K562 (cell line): Measurements from ENCODE around the gene SRF. TPM values are rescaled to one million over a fixed set of nuclear protein-coding genes. Genes with fewer than 3 reads are reported as not detected.

Experiments
- BRD9 ChIP-seq: fragments of 450-650 bp; IDR thresholded peaks from 2 replicates; pipeline ENCODE4 v1.6.1; 2018; ENCODE audit warnings: low read depth; ENCODE audit not compliant: partially characterized antibody
- C11orf30 ChIP-seq: fragments of 450-650 bp; IDR thresholded peaks from 2 replicates; pipeline ENCODE4 v1.6.1; 2016; ENCODE audit warnings: low read depth, mild to moderate bottlenecking
- CEBPG ChIP-seq, 3 experiments: fragments of 200-800 bp in 1 of 3; sonication (Bioruptor generic) in 1 of 3; sonication (generic) in 1 of 3; formaldehyde crosslinking in 1 of 3; IDR thresholded peaks in 2 of 3; conservative IDR thresholded peaks in 1 of 3; 2 replicates each; pipeline versions ENCODE4 v1.6.1 to v1.8.0; 2016 to 2022; ENCODE audit warnings: missing compliant biosample characterization in 2 of 3, missing genetic modification characterization in 2 of 3, mild to moderate bottlenecking in 1 of 3, missing genetic modification reagents in 1 of 3
- ESRRA ChIP-seq: fragments of 450-650 bp; IDR thresholded peaks from 2 replicates; pipeline ENCODE4 v1.6.1; 2014; ENCODE audit warnings: low read depth, mild to moderate bottlenecking, moderate library complexity, borderline replicate concordance
- GTF2A2 ChIP-seq: IDR thresholded peaks from 2 replicates; pipeline ENCODE4 v1.6.1; 2016; ENCODE audit warnings: mild to moderate bottlenecking, missing genetic modification characterization, missing compliant biosample characterization
- HNRNPLL ChIP-seq: fragments of 200-400 bp; formaldehyde crosslinking; IDR thresholded peaks from 2 replicates; pipeline ENCODE4 v1.6.1; 2017; ENCODE audit warnings: low read length, low read depth, mild to moderate bottlenecking; ENCODE audit not compliant: poor library complexity, severe bottlenecking
- KAT2B ChIP-seq: IDR thresholded peaks from one replicate; pipeline ENCODE4 v1.6.1; 2012; ENCODE audit warnings: low read depth, mild to moderate bottlenecking, control low read depth, inconsistent platforms, low read length, moderate library complexity
- POLR2B ChIP-seq: fragments of 450-650 bp; IDR thresholded peaks from 2 replicates; pipeline ENCODE4 v1.6.1; 2018; ENCODE audit warnings: low read depth; ENCODE audit not compliant: partially characterized antibody
- POLR3G ChIP-seq: IDR thresholded peaks from 2 replicates; pipeline ENCODE4 v1.6.1; 2011; ENCODE audit not compliant: insufficient read length, insufficient replicate concordance; ENCODE audit errors: extremely low read depth
- SETDB1 ChIP-seq: IDR thresholded peaks from one replicate; pipeline ENCODE4 v1.6.1; 2012; ENCODE audit warnings: low read length, control low read depth, inconsistent platforms
- U2AF1 ChIP-seq: fragments of 200-400 bp; formaldehyde crosslinking; optimal IDR thresholded peaks from 2 replicates; pipeline ENCODE3; 2017; ENCODE audit warnings: mild to moderate bottlenecking, low read depth, low read length, moderate library complexity
- YBX1 ChIP-seq: fragments of 450-650 bp; IDR thresholded peaks from 2 replicates; pipeline ENCODE4 v1.7.1; 2016; ENCODE audit warnings: mild to moderate bottlenecking
- ZBTB7A ChIP-seq: IDR thresholded peaks from 2 replicates; pipeline ENCODE4 v1.6.1; 2011; ENCODE audit warnings: low read depth, mild to moderate bottlenecking, low read length, moderate library complexity, borderline replicate concordance; ENCODE audit not compliant: control insufficient read depth
- ZNF143 ChIP-seq: sonication (generic); formaldehyde crosslinking; IDR thresholded peaks from 2 replicates; pipeline ENCODE4 v1.9.0; 2022; ENCODE audit warnings: mild to moderate bottlenecking, missing genetic modification reagents
- ZNF217 ChIP-seq: sonication (generic); formaldehyde crosslinking; IDR thresholded peaks from 2 replicates; pipeline ENCODE4 v1.8.0; 2022; ENCODE audit warnings: mild to moderate bottlenecking, missing genetic modification reagents
- polyA plus RNA-seq, 8 experiments: library from polyadenylated mRNA; depleted of rRNA in 4 of 8; stranded (reverse) in 5 of 8; unstranded in 3 of 8; fragments of >200 nt; fragmentation: Nextera tagmentation in 2 of 8; fragmentation: Illumina TruSeq in 1 of 8; extraction: Ambion mirVana in 2 of 8; extraction: Trizol in 1 of 8; gene quantifications; 2 replicates each; pipeline versions ENCODE4 v1.2.1 to v1.2.3, GENCODE V29; 2011 to 2014; ENCODE audit warnings: inconsistent platforms in 1 of 8, missing spikeins in 1 of 8
- total RNA-seq, 7 experiments: library from RNA; depleted of rRNA in 6 of 7; stranded (reverse); fragments of >200 nt in 6 of 7; fragmentation: Illumina TruSeq in 2 of 7; extraction: Trizol in 2 of 7; gene quantifications; 2 replicates each; pipeline versions ENCODE4 v1.2.1 to v1.2.3, GENCODE V29; 2011 to 2021; ENCODE audit warnings: low replicate concordance in 1 of 7
- TF ChIP-seq, protein P1 (sequence below): sonication (generic); formaldehyde crosslinking; IDR thresholded peaks from 2 replicates; pipeline ENCODE4 v1.8.1; 2023; ENCODE audit warnings: mild to moderate bottlenecking, missing genetic modification reagents
- TF ChIP-seq, protein P2 (sequence below): sonication (generic); formaldehyde crosslinking; IDR thresholded peaks from 2 replicates; pipeline ENCODE4 v1.8.1; 2023; ENCODE audit warnings: mild to moderate bottlenecking, missing genetic modification reagents, moderate library complexity
- TF ChIP-seq, protein P3 (sequence below), 2 experiments: fragments of 450-650 bp; IDR thresholded peaks; 2 replicates each; pipeline ENCODE4 v1.6.1; 2016
- TF ChIP-seq, protein P4 (sequence below): fragments of 450-650 bp; IDR thresholded peaks from 2 replicates; pipeline ENCODE4 v1.6.1; 2018; ENCODE audit warnings: mild to moderate bottlenecking, low read depth; ENCODE audit not compliant: partially characterized antibody

The SRF gene
- total and polyA plus RNA-seq, 9 of the 15 experiments (the other 6 are each of a cell fraction or from before 2014, with no cell fraction given), result 2.5 to 37.0 (median 24.6) TPM

DNA sequence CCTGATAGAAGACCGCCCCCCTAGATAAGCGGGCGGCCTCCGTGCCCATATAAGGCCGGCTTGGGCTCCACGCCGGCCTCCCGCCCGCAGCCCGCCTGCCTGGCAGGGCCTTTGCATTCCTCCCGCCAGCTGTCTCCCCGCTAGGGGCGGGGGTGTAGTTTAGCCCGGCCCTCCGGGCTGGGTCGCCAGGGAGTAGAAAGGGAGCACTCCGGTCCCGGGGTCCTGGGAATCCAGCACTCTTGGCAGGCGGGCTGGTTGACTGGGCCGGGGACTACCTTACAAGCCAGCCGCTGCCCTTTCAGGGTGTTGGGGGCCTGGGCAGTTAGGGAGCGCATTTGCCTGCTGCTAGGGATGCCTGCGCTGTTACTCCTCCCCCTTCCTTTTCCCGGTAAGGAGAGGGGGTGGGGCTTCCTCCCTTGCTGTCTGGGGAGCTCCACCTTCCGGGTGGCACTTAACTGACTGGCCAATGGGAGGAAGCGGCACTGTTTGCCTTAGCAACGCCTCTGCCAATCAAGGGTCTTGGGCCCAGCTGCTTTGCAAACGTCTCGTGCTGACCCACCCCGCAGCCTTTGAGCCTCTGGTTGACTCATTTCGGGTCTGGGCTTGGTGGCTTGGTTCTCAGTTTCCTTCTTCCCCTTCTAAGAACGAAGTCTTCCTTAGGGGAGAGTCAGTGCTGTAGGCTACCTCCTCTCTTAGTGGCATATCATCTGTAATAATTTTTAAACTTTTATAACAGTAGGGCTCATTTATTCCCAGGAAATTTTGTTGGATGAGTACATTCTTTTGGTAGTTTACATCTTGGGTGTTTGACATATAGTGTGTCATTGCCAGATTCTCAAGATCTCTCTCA, 3.4 kb downstream of the SRF start (continued):
- TF ChIP-seq U2AF1 (no peak), POLR2B (no peak), KAT2B (no peak), ESRRA (0 out of 2 replicates have a peak, but pooled peaks have one; percentile 14), SETDB1 (no peak), BRD9 (no peak), GTF2A2 (no peak), YBX1 (no peak), ZNF143 (no peak), ZNF217 (CRISPR knock-in tag) (no peak), CEBPG (CRISPR knock-in tag; IDR thresholded peaks at IDR 0.05) (no peak), CEBPG (tag; conservative IDR thresholded peaks at IDR 0.05 in 1 of 2, IDR thresholded peaks at IDR 0.05 in 1 of 2) (no peak), C11orf30 (no peak), HNRNPLL (peak; percentile 63), POLR3G (no peak), ZBTB7A (peak; percentile 17; the same call in 1 of the 2 replicates)
- TF ChIP-seq, protein P1, sequence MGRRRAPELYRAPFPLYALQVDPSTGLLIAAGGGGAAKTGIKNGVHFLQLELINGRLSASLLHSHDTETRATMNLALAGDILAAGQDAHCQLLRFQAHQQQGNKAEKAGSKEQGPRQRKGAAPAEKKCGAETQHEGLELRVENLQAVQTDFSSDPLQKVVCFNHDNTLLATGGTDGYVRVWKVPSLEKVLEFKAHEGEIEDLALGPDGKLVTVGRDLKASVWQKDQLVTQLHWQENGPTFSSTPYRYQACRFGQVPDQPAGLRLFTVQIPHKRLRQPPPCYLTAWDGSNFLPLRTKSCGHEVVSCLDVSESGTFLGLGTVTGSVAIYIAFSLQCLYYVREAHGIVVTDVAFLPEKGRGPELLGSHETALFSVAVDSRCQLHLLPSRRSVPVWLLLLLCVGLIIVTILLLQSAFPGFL (CRISPR knock-in tag), result peak; percentile 66; the same call in 1 of the 2 replicates
- TF ChIP-seq, protein P2, sequence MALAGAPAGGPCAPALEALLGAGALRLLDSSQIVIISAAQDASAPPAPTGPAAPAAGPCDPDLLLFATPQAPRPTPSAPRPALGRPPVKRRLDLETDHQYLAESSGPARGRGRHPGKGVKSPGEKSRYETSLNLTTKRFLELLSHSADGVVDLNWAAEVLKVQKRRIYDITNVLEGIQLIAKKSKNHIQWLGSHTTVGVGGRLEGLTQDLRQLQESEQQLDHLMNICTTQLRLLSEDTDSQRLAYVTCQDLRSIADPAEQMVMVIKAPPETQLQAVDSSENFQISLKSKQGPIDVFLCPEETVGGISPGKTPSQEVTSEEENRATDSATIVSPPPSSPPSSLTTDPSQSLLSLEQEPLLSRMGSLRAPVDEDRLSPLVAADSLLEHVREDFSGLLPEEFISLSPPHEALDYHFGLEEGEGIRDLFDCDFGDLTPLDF (CRISPR knock-in tag), result no peak; the same call in 1 of the 2 replicates
- TF ChIP-seq, protein P3, sequence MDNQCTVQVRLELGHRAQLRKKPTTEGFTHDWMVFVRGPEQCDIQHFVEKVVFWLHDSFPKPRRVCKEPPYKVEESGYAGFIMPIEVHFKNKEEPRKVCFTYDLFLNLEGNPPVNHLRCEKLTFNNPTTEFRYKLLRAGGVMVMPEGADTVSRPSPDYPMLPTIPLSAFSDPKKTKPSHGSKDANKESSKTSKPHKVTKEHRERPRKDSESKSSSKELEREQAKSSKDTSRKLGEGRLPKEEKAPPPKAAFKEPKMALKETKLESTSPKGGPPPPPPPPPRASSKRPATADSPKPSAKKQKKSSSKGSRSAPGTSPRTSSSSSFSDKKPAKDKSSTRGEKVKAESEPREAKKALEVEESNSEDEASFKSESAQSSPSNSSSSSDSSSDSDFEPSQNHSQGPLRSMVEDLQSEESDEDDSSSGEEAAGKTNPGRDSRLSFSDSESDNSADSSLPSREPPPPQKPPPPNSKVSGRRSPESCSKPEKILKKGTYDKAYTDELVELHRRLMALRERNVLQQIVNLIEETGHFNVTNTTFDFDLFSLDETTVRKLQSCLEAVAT (IDR thresholded peaks at IDR 0.05), result no peak
- TF ChIP-seq, protein P4, sequence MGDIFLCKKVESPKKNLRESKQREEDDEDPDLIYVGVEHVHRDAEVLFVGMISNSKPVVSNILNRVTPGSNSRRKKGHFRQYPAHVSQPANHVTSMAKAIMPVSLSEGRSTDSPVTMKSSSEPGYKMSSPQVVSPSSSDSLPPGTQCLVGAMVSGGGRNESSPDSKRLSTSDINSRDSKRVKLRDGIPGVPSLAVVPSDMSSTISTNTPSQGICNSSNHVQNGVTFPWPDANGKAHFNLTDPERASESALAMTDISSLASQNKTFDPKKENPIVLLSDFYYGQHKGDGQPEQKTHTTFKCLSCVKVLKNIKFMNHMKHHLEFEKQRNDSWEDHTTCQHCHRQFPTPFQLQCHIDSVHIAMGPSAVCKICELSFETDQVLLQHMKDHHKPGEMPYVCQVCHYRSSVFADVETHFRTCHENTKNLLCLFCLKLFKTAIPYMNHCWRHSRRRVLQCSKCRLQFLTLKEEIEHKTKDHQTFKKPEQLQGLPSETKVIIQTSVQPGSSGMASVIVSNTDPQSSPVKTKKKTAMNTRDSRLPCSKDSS, result no peak
